ENCODE measurements around the gene KRTAP10-5. TPM values are rescaled to one million over a fixed set of nuclear protein-coding genes. Genes with fewer than 3 reads are reported as not detected.
"Not testable (repeated sequence)": the region's sequence is repeated elsewhere in the genome, so short reads cannot be mapped to it uniquely, and the experiment has no call there.

The KRTAP10-5 gene
- polyA plus RNA-seq, 1 donor (not counting 4 experiments of a cell fraction or from before 2014, with no cell fraction given): not detected

GRCh38 chr21:44575307-44576024 is 4.9 kb downstream of the KRTAP10-5 start:
- Histone ChIP-seq H3K9me1 (ENCODE audit: control insufficient read depth, extremely low read depth, insufficient read depth, low read length) (no peaks in the 10 kb centered on the region), H3K27ac (ENCODE audit: control insufficient read depth, insufficient read depth, low read length) (no peak overlapping the region), H3K9me3 (ENCODE audit: control insufficient read depth, low read depth, low read length) (peaks cover 3% of the 10 kb centered on the region), H3K9ac (ENCODE audit: control insufficient read depth, extremely low read depth, insufficient read depth, low read length) (no peak overlapping the region), H3K4me1 (ENCODE audit: control insufficient read depth, extremely low read depth, insufficient read depth, low read length) (no peaks in the 10 kb centered on the region), H3K4me2 (ENCODE audit: control insufficient read depth, extremely low read depth, insufficient read depth, low read depth, low read length) (no peak overlapping the region), H3K4me3 (ENCODE audit: control insufficient read depth in 2 of 3, extremely low read depth in 1 of 3, insufficient read depth in 2 of 3, low read depth in 1 of 3, low read length in 3 of 3) (no peak overlapping the region), H3K79me2 (ENCODE audit: control insufficient read depth, insufficient read depth, low read length) (no peaks in the 10 kb centered on the region), H4K20me1 (ENCODE audit: control insufficient read depth, extremely low read depth, insufficient read depth, low read length) (no peaks in the 10 kb centered on the region), H2AFZ (ENCODE audit: control insufficient read depth, low read length) (no peak overlapping the region), H3K27me3 (ENCODE audit: control insufficient read depth, extremely low read depth, insufficient read depth, low read length) (no peaks in the 10 kb centered on the region), H3K36me3 (ENCODE audit: control insufficient read depth in 2 of 2, extremely low read depth in 1 of 2, insufficient read depth in 2 of 2, low read length in 2 of 2) (no peaks in the 10 kb centered on the region)
- no peak for FAIRE-seq
- dilution Hi-C loops (cut with MboI; ENCODE audit: extremely low pct_ligation_motif_present, low sequenced_read_pairs): no loop called here
- TF ChIP-seq EZH2 (IDR thresholded peaks at IDR 0.05; ENCODE audit: low read length) (no peak), CTCF (optimal IDR thresholded peaks at IDR 0.05 in 1 of 3, IDR thresholded peaks at IDR 0.05 in 1 of 3, conservative IDR thresholded peaks at IDR 0.05 in 1 of 3; ENCODE audit: extremely low read depth in 1 of 3, insufficient read depth in 2 of 3, low read length in 3 of 3) (no peak)
- DNase-seq (ENCODE audit: low read depth, low spot score): no peak

- Histone ChIP-seq H3K4me2 (ENCODE audit: control insufficient read depth, extremely low read depth, insufficient read depth, low read depth, low read length) (no peak overlapping the region), H3K27me3 (ENCODE audit: control insufficient read depth, extremely low read depth, insufficient read depth, low read length) (no peaks in the 10 kb centered on the region), H3K36me3 (ENCODE audit: control insufficient read depth in 2 of 2, extremely low read depth in 1 of 2, insufficient read depth in 2 of 2, low read length in 2 of 2) (no peaks in the 10 kb centered on the region), H3K9me3 (ENCODE audit: control insufficient read depth, low read depth, low read length) (no peaks in the 10 kb centered on the region), H4K20me1 (ENCODE audit: control insufficient read depth, extremely low read depth, insufficient read depth, low read length) (no peaks in the 10 kb centered on the region), H3K4me1 (ENCODE audit: control insufficient read depth, extremely low read depth, insufficient read depth, low read length) (no peaks in the 10 kb centered on the region), H3K79me2 (ENCODE audit: control insufficient read depth, insufficient read depth, low read length) (no peaks in the 10 kb centered on the region), H3K4me3 (ENCODE audit: control insufficient read depth in 2 of 3, extremely low read depth in 1 of 3, insufficient read depth in 2 of 3, low read depth in 1 of 3, low read length in 3 of 3) (no peak overlapping the region), H2AFZ (ENCODE audit: control insufficient read depth, low read length) (no peak overlapping the region), H3K27ac (ENCODE audit: control insufficient read depth, insufficient read depth, low read length) (no peak overlapping the region), H3K9ac (ENCODE audit: control insufficient read depth, extremely low read depth, insufficient read depth, low read length) (no peak overlapping the region), H3K9me1 (ENCODE audit: control insufficient read depth, extremely low read depth, insufficient read depth, low read length) (no peaks in the 10 kb centered on the region)
- FAIRE-seq: no peak
- dilution Hi-C loops (cut with MboI; ENCODE audit: extremely low pct_ligation_motif_present, low sequenced_read_pairs): no loop called here
- TF ChIP-seq EZH2 (IDR thresholded peaks at IDR 0.05; ENCODE audit: low read length) (no peak), CTCF (optimal IDR thresholded peaks at IDR 0.05 in 1 of 3, IDR thresholded peaks at IDR 0.05 in 1 of 3, conservative IDR thresholded peaks at IDR 0.05 in 1 of 3; ENCODE audit: extremely low read depth in 1 of 3, insufficient read depth in 2 of 3, low read length in 3 of 3) (peak in 2 of 3 experiments; percentile 1 to 54)
- DNase-seq (ENCODE audit: low read depth, low spot score): no peak
These were observed 5.7 kb downstream of the KRTAP10-5 start for GRCh38 chr21:44574457-44575306.

DNA sequence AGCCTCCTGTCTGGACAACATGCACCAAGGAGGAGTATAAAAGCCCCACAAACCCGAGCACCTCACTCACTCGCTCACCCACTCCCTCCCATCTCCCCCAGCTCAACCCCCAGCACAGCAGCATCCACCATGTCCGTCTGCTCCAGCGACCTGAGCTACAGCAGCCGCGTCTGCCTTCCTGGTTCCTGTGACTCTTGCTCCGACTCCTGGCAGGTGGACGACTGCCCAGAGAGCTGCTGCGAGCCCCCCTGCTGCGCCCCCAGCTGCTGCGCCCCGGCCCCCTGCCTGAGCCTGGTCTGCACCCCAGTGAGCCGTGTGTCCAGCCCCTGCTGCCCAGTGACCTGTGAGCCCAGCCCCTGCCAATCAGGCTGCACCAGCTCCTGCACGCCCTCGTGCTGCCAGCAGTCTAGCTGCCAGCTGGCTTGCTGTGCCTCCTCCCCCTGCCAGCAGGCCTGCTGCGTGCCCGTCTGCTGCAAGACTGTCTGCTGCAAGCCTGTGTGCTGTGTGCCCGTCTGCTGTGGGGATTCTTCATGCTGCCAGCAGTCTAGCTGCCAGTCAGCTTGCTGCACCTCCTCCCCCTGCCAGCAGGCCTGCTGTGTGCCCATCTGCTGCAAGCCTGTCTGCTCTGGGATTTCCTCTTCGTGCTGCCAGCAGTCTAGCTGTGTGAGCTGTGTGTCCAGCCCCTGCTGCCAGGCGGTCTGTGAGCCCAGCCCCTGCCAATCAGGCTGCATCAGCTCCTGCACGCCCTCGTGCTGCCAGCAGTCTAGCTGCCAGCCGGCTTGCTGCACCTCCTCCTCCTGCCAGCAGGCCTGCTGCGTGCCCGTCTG is 6.6 kb downstream of the KRTAP10-5 start, which contains the start of gene KRTAP10-4:
TSS of gene KRTAP10-4 (plus strand) at position 100 of the 827 bp plus-strand sequence. CDS start at position 130, 30 bp downstream.
- H3K4me1 ChIP-seq (ENCODE audit: control insufficient read depth, extremely low read depth, insufficient read depth, low read length); H3K79me2 ChIP-seq (ENCODE audit: control insufficient read depth, insufficient read depth, low read length); H3K9me3 ChIP-seq (ENCODE audit: control insufficient read depth, low read depth, low read length); H3K9ac ChIP-seq (ENCODE audit: control insufficient read depth, extremely low read depth, insufficient read depth, low read length); H3K9me1 ChIP-seq (ENCODE audit: control insufficient read depth, extremely low read depth, insufficient read depth, low read length); H3K27me3 ChIP-seq (ENCODE audit: control insufficient read depth, extremely low read depth, insufficient read depth, low read length); FAIRE-seq; dilution Hi-C loops (cut with MboI; ENCODE audit: extremely low pct_ligation_motif_present, low sequenced_read_pairs); H3K4me2 ChIP-seq (ENCODE audit: control insufficient read depth, extremely low read depth, insufficient read depth, low read depth, low read length); DNase-seq (ENCODE audit: low read depth, low spot score); H3K27ac ChIP-seq (ENCODE audit: control insufficient read depth, insufficient read depth, low read length); H3K36me3 ChIP-seq (ENCODE audit: control insufficient read depth in 2 of 2, extremely low read depth in 1 of 2, insufficient read depth in 2 of 2, low read length in 2 of 2); H3K4me3 ChIP-seq (ENCODE audit: control insufficient read depth in 2 of 3, extremely low read depth in 1 of 3, insufficient read depth in 2 of 3, low read depth in 1 of 3, low read length in 3 of 3); H4K20me1 ChIP-seq (ENCODE audit: control insufficient read depth, extremely low read depth, insufficient read depth, low read length); H2AFZ ChIP-seq (ENCODE audit: control insufficient read depth, low read length): not testable (repeated sequence)
